T-helper 9 cell (primary cell): Measurements from ENCODE around the gene ST6GALNAC4.

Source experiments
- DNase-seq: peaks from one replicate; pipeline ENCODE4 v3.0.0-alpha.2; 2020

ST6GALNAC4 gene

GRCh38 chr9:127869310-127870152 is 47.3 kb downstream of the ST6GALNAC4 start:
- peak; percentile 80 for DNase-seq

GRCh38 chr9:127868278-127868902 is 48.5 kb downstream of the ST6GALNAC4 start:
- no peak for DNase-seq

GRCh38 chr9:127867356-127868277 is 49.2 kb downstream of the ST6GALNAC4 start:
- no peak for DNase-seq

- DNase-seq, result no peak
Observed at GRCh38 chr9:127866535-127866934, 50.3 kb downstream of the ST6GALNAC4 start.

GRCh38 chr9:127865645-127866464 is 51.0 kb downstream of the ST6GALNAC4 start:
- no peak for DNase-seq

GRCh38 chr9:127863191-127863621 is 53.6 kb downstream of the ST6GALNAC4 start:
- no peak for DNase-seq

GRCh38 chr9:127862075-127863011 is 54.5 kb downstream of the ST6GALNAC4 start:
- peak; percentile 29 for DNase-seq

GRCh38 chr9:127860779-127861178 is 56.1 kb downstream of the ST6GALNAC4 start:
- no peak for DNase-seq

GRCh38 chr9:127860260-127860659 is 56.6 kb downstream of the ST6GALNAC4 start:
- no peak for DNase-seq

GRCh38 chr9:127858041-127858512 is 58.8 kb downstream of the ST6GALNAC4 start:
- no peak for DNase-seq
